HepG2 (cell line): ENCODE measurements around the gene MXRA8. TPM values are rescaled to one million over a fixed set of nuclear protein-coding genes. Genes with fewer than 3 reads are reported as not detected.

Source experiments
- CCDC6 ChIP-seq: sonication (generic); formaldehyde crosslinking; IDR thresholded peaks from 2 replicates; pipeline ENCODE4 v1.8.1; 2022; ENCODE audit warnings: mild to moderate bottlenecking, missing genetic modification reagents, moderate library complexity
- FOXJ3 ChIP-seq: sonication (generic); formaldehyde crosslinking; IDR thresholded peaks from 2 replicates; pipeline ENCODE4 v1.4.0; 2020; ENCODE audit warnings: missing genetic modification reagents, mild to moderate bottlenecking, borderline replicate concordance
- FOXM1 ChIP-seq: sonication (generic); formaldehyde crosslinking; IDR thresholded peaks from 2 replicates; pipeline ENCODE4 v1.5.0; 2020; ENCODE audit warnings: missing genetic modification reagents
- IKZF1 ChIP-seq: fragments of 450-650 bp; IDR thresholded peaks from 2 replicates; pipeline ENCODE4 v1.7.1; 2016
- KMT2B ChIP-seq: IDR thresholded peaks from 2 replicates; pipeline ENCODE4 v1.6.1; 2016; ENCODE audit warnings: missing genetic modification reagents, missing compliant biosample characterization
- SMAD3 ChIP-seq: sonication (generic); formaldehyde crosslinking; IDR thresholded peaks from 2 replicates; pipeline ENCODE4 v1.4.0; 2020; ENCODE audit warnings: missing genetic modification reagents
- SP2 ChIP-seq: sonication (generic); formaldehyde crosslinking; IDR thresholded peaks from 2 replicates; pipeline ENCODE4 v1.5.1; 2020; ENCODE audit warnings: mild to moderate bottlenecking, missing genetic modification reagents
- ZNF570 ChIP-seq: sonication (generic); formaldehyde crosslinking; IDR thresholded peaks from 2 replicates; pipeline ENCODE4 v1.4.0; 2020; ENCODE audit warnings: mild to moderate bottlenecking, missing genetic modification reagents, borderline replicate concordance
- ZNF780A ChIP-seq: sonication (generic); formaldehyde crosslinking; IDR thresholded peaks from 2 replicates; pipeline ENCODE4 v1.8.0; 2022; ENCODE audit warnings: mild to moderate bottlenecking, missing genetic modification reagents, moderate library complexity
- polyA plus RNA-seq, 8 experiments: library from polyadenylated mRNA; depleted of rRNA in 3 of 8; stranded (reverse) in 7 of 8; unstranded in 1 of 8; fragments of >200 nt; fragmentation: Illumina TruSeq in 4 of 8; extraction: Trizol in 4 of 8; gene quantifications; 2 replicates each; pipeline versions ENCODE4 v1.2.1 to v1.2.3, GENCODE V29; 2011 to 2016; ENCODE audit warnings: low read depth in 4 of 8, missing spikeins in 1 of 8, mixed read lengths in 1 of 8; ENCODE audit not compliant: insufficient read depth in 1 of 8
- total RNA-seq, 5 experiments: library from RNA; depleted of rRNA; stranded (reverse); fragments of >200 nt; fragmentation: Illumina TruSeq; extraction: Trizol; gene quantifications; 2 replicates each; pipeline ENCODE4 v1.2.3, GENCODE V29; 2016; ENCODE audit warnings: low read depth in 1 of 5
- TF ChIP-seq, protein P1 (sequence below): sonication (generic); formaldehyde crosslinking; IDR thresholded peaks from 2 replicates; pipeline ENCODE4 v1.4.0; 2020; ENCODE audit warnings: mild to moderate bottlenecking, missing genetic modification reagents
- TF ChIP-seq, protein P2 (sequence below): sonication (generic); formaldehyde crosslinking; IDR thresholded peaks from 2 replicates; pipeline ENCODE4 v1.5.0; 2020; ENCODE audit warnings: missing genetic modification reagents
- TF ChIP-seq, protein P3 (sequence below): sonication (generic); formaldehyde crosslinking; IDR thresholded peaks from 2 replicates; pipeline ENCODE4 v1.4.0; 2020; ENCODE audit warnings: low read depth, mild to moderate bottlenecking, missing genetic modification reagents
- TF ChIP-seq, protein P4 (sequence below): IDR thresholded peaks from 2 replicates; pipeline ENCODE4 v1.6.1; 2016; ENCODE audit warnings: low read depth, control low read depth

MXRA8 gene
- total and polyA plus RNA-seq, 2 of the 13 experiments (the other 11 are each of a cell fraction or from before 2014, with no cell fraction given) = 19.8 to 44.8 TPM

DNA sequence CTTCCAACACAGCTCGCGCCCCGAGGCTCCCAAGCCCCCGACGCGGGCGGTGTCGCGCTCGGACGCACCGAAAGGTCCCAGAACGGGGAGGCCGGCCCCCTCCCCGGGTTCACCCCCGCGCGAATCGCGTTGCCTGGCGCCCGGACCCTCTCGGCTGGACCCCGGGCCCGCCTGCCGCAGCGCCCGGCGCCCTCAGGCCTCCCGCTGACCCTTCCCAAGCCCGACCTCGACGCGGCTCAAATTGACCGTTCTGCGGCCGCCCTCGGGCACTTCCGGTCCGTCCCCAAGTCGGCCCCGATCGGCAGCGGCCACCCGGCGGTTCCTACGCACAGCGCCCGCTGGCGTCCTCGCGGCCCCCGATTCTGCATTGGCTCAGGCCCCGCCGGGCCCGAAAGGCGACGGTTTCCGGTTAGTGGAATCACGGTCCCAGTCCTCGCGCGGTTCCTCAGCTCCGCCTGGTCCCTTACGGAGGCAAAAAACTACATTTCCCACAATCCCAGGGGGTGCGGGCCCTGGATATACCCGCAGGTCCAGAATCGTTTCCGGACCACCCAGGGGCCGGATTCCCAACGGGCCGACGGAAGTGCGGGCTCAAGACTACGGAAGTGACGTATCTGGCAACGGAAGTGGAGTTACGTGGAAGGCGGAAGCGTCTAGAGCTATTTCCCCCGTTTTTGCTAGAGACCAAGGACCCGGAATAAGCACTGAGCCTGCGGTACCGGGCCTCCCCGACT is 16.7 kb upstream of the MXRA8 start, which contains the start of gene AURKAIP1 (continued):
- TF ChIP-seq, protein P1, sequence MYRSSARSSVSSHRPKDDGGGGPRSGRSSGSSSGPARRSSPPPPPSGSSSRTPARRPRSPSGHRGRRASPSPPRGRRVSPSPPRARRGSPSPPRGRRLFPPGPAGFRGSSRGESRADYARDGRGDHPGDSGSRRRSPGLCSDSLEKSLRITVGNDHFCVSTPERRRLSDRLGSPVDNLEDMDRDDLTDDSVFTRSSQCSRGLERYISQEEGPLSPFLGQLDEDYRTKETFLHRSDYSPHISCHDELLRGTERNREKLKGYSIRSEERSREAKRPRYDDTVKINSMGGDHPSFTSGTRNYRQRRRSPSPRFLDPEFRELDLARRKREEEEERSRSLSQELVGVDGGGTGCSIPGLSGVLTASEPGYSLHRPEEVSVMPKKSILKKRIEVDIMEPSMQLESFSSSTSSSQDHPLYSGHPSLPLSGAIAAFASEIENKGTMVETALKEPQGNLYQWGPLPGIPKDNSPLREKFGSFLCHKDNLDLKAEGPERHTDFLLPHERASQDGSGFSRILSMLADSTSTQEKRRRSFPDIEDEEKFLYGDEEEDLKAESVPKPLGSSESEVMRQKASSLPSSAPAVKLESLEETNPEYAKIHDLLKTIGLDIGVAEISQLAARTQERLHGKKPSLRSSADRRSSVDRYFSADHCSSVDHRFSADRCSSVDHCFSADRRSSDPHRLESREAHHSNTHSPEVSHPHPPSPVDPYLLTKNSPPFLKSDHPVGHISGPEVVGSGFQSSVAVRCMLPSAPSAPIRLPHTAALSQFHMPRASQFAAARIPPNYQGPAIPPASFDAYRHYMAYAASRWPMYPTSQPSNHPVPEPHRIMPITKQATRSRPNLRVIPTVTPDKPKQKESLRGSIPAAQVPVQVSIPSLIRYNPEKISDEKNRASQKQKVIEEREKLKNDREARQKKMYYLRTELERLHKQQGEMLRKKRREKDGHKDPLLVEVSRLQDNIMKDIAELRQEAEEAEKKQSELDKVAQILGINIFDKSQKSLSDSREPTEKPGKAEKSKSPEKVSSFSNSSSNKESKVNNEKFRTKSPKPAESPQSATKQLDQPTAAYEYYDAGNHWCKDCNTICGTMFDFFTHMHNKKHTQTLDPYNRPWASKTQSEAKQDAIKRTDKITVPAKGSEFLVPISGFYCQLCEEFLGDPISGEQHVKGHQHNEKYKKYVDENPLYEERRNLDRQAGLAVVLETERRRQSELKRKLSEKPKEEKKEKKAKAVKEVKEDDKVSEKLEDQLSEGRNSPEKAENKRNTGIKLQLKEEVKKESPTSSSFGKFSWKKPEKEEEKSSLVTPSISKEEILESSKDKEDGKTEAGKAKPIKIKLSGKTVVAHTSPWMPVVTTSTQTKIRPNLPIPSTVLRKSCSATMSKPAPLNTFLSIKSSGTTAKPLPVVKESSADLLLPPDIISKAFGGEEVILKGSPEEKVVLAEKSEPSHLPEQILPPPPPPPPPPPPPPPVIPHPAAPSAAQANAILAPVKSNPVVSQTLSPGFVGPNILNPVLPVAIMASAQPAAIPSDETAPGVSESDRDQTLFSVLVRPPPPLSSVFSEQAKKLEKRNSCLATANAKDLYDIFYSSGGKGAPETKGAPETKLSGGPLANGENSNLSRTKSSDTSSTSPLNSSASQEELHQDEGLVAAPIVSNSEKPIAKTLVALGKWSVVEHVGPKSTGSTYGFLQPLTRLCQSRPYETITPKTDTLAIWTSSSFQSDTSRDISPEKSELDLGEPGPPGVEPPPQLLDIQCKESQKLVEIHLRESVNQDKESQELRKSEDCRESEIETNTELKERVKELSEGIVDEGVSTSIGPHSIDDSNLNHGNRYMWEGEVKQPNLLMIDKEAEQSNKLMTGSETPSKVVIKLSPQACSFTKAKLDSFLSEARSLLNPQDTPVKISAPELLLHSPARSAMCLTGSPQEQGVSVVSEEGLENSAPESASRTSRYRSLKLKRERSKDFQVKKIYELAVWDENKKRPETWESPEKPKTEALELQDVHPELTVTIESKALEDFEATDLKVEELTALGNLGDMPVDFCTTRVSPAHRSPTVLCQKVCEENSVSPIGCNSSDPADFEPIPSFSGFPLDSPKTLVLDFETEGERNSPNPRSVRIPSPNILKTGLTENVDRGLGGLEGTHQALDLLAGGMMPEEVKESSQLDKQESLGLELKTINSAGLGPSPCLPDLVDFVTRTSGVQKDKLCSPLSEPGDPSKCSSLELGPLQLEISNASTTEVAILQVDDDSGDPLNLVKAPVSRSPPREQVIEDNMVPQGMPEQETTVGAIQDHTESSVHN (CRISPR knock-in tag) = peak; percentile 68; the same call in 1 of the 2 replicates
- TF ChIP-seq FOXM1 (CRISPR knock-in tag) (no peak), FOXJ3 (peak; percentile 71), CCDC6 (CRISPR knock-in tag) (peak; percentile 98), SMAD3 (peak; percentile 97), ZNF780A (CRISPR knock-in tag) (no peak), ZNF570 (no peak), IKZF1 (no peak), SP2 (CRISPR knock-in tag) (peak; percentile 73), KMT2B (CRISPR knock-in tag) (peak; percentile 92)
- TF ChIP-seq, protein P2, sequence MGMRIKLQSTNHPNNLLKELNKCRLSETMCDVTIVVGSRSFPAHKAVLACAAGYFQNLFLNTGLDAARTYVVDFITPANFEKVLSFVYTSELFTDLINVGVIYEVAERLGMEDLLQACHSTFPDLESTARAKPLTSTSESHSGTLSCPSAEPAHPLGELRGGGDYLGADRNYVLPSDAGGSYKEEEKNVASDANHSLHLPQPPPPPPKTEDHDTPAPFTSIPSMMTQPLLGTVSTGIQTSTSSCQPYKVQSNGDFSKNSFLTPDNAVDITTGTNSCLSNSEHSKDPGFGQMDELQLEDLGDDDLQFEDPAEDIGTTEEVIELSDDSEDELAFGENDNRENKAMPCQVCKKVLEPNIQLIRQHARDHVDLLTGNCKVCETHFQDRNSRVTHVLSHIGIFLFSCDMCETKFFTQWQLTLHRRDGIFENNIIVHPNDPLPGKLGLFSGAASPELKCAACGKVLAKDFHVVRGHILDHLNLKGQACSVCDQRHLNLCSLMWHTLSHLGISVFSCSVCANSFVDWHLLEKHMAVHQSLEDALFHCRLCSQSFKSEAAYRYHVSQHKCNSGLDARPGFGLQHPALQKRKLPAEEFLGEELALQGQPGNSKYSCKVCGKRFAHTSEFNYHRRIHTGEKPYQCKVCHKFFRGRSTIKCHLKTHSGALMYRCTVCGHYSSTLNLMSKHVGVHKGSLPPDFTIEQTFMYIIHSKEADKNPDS = peak; percentile 66
- TF ChIP-seq, protein P3, sequence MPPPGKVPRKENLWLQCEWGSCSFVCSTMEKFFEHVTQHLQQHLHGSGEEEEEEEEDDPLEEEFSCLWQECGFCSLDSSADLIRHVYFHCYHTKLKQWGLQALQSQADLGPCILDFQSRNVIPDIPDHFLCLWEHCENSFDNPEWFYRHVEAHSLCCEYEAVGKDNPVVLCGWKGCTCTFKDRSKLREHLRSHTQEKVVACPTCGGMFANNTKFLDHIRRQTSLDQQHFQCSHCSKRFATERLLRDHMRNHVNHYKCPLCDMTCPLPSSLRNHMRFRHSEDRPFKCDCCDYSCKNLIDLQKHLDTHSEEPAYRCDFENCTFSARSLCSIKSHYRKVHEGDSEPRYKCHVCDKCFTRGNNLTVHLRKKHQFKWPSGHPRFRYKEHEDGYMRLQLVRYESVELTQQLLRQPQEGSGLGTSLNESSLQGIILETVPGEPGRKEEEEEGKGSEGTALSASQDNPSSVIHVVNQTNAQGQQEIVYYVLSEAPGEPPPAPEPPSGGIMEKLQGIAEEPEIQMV (CRISPR knock-in tag) = peak; percentile 71
- TF ChIP-seq, protein P4, sequence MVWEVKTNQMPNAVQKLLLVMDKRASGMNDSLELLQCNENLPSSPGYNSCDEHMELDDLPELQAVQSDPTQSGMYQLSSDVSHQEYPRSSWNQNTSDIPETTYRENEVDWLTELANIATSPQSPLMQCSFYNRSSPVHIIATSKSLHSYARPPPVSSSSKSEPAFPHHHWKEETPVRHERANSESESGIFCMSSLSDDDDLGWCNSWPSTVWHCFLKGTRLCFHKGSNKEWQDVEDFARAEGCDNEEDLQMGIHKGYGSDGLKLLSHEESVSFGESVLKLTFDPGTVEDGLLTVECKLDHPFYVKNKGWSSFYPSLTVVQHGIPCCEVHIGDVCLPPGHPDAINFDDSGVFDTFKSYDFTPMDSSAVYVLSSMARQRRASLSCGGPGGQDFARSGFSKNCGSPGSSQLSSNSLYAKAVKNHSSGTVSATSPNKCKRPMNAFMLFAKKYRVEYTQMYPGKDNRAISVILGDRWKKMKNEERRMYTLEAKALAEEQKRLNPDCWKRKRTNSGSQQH = peak; percentile 98
